ENCODE measurements around the gene CSGALNACT2.

CSGALNACT2 gene

DNA sequence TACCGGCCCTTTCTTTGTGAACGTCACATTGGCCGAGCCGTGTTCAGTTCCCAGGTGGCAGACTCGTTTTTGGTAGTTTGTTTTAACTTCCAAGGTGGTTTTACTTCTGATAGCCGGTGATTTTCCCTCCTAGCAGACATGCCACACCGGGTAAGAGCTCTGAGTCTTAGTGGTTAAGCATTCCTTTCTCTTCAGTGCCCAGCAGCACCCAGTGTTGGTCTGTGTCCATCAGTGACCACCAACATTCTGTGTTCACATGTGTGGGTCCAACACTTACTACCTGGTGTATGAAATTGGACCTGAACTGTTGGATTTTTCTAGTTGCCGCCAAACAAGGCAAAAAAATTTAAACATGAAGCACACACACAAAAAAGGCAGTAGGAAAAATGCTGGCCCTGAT lies 9.9 kb upstream of the CSGALNACT2 start:
- Histone ChIP-seq H3K9me3 (ENCODE audit: insufficient read depth, low read depth, low read length) (no peaks in the 10 kb centered on the region), H3K4me1 (ENCODE audit: insufficient read depth, low read length) (no peaks in the 10 kb centered on the region), H3K4me3 (ENCODE audit: low read length) (no peak overlapping the region), H3K27me3 (ENCODE audit: insufficient read depth, low read length) (no peaks in the 10 kb centered on the region), H3K9ac (ENCODE audit: low read depth, low read length) (no peak overlapping the region), H3K36me3 (ENCODE audit: insufficient read depth, low read depth, low read length) (no peaks in the 10 kb centered on the region), H3K27ac (ENCODE audit: low read length) (no peak overlapping the region)

DNA sequence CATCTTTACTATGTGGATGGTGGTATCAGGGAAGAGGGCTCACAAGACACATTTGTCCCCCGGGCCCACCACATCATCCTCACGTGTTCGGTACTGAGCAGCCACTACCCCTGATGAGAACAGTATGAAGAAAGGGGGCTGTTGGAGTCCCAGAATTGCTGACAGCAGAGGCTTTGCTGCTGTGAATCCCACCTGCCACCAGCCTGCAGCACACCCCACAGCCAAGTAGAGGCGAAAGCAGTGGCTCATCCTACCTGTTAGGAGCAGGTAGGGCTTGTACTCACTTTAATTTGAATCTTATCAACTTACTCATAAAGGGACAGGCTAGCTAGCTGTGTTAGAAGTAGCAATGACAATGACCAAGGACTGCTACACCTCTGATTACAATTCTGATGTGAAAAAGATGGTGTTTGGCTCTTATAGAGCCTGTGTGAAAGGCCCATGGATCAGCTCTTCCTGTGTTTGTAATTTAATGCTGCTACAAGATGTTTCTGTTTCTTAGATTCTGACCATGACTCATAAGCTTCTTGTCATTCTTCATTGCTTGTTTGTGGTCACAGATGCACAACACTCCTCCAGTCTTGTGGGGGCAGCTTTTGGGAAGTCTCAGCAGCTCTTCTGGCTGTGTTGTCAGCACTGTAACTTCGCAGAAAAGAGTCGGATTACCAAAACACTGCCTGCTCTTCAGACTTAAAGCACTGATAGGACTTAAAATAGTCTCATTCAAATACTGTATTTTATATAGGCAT lies 9.1 kb upstream of the CSGALNACT2 start:
- H3K4me1 ChIP-seq (ENCODE audit: insufficient read depth, low read length): no peaks in the 10 kb centered on the region
- no peaks in the 10 kb centered on the region for H3K36me3 ChIP-seq (ENCODE audit: insufficient read depth, low read depth, low read length)
- H3K4me3 ChIP-seq (ENCODE audit: low read length): no peak overlapping the region
- no peaks in the 10 kb centered on the region for H3K9me3 ChIP-seq (ENCODE audit: insufficient read depth, low read depth, low read length)
- H3K27me3 ChIP-seq (ENCODE audit: insufficient read depth, low read length): no peaks in the 10 kb centered on the region
- H3K27ac ChIP-seq (ENCODE audit: low read length): no peak overlapping the region
- no peak overlapping the region for H3K9ac ChIP-seq (ENCODE audit: low read depth, low read length)

GRCh38 chr10:43130770-43131171 lies 7.5 kb upstream of the CSGALNACT2 start:
- no peaks in the 10 kb centered on the region for H3K4me1 ChIP-seq (ENCODE audit: insufficient read depth, low read length)
- no peaks in the 10 kb centered on the region for H3K27me3 ChIP-seq (ENCODE audit: insufficient read depth, low read length)
- H3K9me3 ChIP-seq (ENCODE audit: insufficient read depth, low read depth, low read length): no peaks in the 10 kb centered on the region
- H3K27ac ChIP-seq (ENCODE audit: low read length): no peak overlapping the region
- H3K9ac ChIP-seq (ENCODE audit: low read depth, low read length): no peak overlapping the region
- H3K36me3 ChIP-seq (ENCODE audit: insufficient read depth, low read depth, low read length): no peaks in the 10 kb centered on the region
- H3K4me3 ChIP-seq (ENCODE audit: low read length): no peak overlapping the region

GRCh38 chr10:43131256-43131655 lies 7.0 kb upstream of the CSGALNACT2 start:
- H3K4me1 ChIP-seq (ENCODE audit: insufficient read depth, low read length): no peaks in the 10 kb centered on the region
- H3K9me3 ChIP-seq (ENCODE audit: insufficient read depth, low read depth, low read length): no peaks in the 10 kb centered on the region
- H3K9ac ChIP-seq (ENCODE audit: low read depth, low read length): no peak overlapping the region
- H3K27ac ChIP-seq (ENCODE audit: low read length): no peak overlapping the region
- H3K27me3 ChIP-seq (ENCODE audit: insufficient read depth, low read length): no peaks in the 10 kb centered on the region; the same call in 1 of the 2 replicates
- no peaks in the 10 kb centered on the region for H3K36me3 ChIP-seq (ENCODE audit: insufficient read depth, low read depth, low read length)
- no peak overlapping the region for H3K4me3 ChIP-seq (ENCODE audit: low read length)

- Histone ChIP-seq H3K4me3 (ENCODE audit: low read length) (no peak overlapping the region), H3K27me3 (ENCODE audit: insufficient read depth, low read length) (peaks cover 1% of the 10 kb centered on the region; the same call in 1 of the 2 replicates), H3K9me3 (ENCODE audit: insufficient read depth, low read depth, low read length) (no peaks in the 10 kb centered on the region), H3K27ac (ENCODE audit: low read length) (no peak overlapping the region), H3K36me3 (ENCODE audit: insufficient read depth, low read depth, low read length) (no peaks in the 10 kb centered on the region), H3K4me1 (ENCODE audit: insufficient read depth, low read length) (no peaks in the 10 kb centered on the region), H3K9ac (ENCODE audit: low read depth, low read length) (no peak overlapping the region)
Measured at GRCh38 chr10:43131906-43132305, 6.3 kb upstream of the CSGALNACT2 start.

GRCh38 chr10:43132867-43133787 lies 5.1 kb upstream of the CSGALNACT2 start:
- H3K9me3 ChIP-seq (ENCODE audit: insufficient read depth, low read depth, low read length): no peaks in the 10 kb centered on the region
- no peaks in the 10 kb centered on the region for H3K4me1 ChIP-seq (ENCODE audit: insufficient read depth, low read length)
- H3K27me3 ChIP-seq (ENCODE audit: insufficient read depth, low read length): peaks cover 10% of the 10 kb centered on the region; the same call in 1 of the 2 replicates
- no peaks in the 10 kb centered on the region for H3K36me3 ChIP-seq (ENCODE audit: insufficient read depth, low read depth, low read length)
- no peak overlapping the region for H3K4me3 ChIP-seq (ENCODE audit: low read length)
- H3K27ac ChIP-seq (ENCODE audit: low read length): no peak overlapping the region
- no peak overlapping the region for H3K9ac ChIP-seq (ENCODE audit: low read depth, low read length)

DNA sequence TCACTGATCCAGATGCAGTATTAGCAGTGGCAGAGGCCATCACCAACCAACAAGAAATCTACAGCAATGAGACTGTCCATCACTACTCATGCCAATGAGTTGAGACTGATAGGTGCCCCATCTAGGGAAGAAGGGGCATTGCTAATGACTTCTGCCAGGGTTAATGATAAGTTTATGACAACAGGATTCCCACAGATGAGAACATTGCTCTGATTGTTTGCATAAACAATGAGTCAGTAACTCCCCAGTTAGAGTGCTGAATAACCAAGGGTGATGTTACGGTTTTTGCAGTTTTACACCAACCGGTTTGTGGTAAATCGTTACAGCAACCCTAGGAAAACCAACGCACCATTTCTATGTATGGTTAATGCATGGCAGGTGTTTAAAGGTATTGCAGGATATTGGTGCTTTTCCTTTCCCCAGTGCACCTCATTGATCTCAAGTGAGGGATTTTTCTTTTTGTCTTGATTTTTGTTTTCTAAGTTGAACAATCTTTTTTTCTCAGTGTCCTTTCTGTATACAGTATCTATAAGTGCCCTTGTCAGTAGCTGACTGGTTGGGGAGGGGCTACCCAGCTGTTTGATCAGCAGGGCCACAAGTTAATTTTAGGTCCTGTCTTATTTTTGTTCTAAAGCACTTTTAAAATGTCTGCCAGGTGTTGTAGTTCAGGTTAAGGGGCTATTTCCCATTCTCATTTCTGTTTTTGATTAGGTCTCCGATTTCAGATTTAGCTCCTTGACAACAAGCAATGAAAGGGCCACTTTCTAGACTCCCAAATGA lies 3.9 kb upstream of the CSGALNACT2 start:
- H3K36me3 ChIP-seq (ENCODE audit: insufficient read depth, low read depth, low read length): no peaks in the 10 kb centered on the region
- no peak overlapping the region for H3K4me3 ChIP-seq (ENCODE audit: low read length)
- peaks cover 17% of the 10 kb centered on the region; the same call in 1 of the 2 replicates for H3K27me3 ChIP-seq (ENCODE audit: insufficient read depth, low read length)
- no peaks in the 10 kb centered on the region for H3K4me1 ChIP-seq (ENCODE audit: insufficient read depth, low read length)
- H3K27ac ChIP-seq (ENCODE audit: low read length): no peak overlapping the region
- H3K9ac ChIP-seq (ENCODE audit: low read depth, low read length): no peak overlapping the region
- no peaks in the 10 kb centered on the region for H3K9me3 ChIP-seq (ENCODE audit: insufficient read depth, low read depth, low read length)

DNA sequence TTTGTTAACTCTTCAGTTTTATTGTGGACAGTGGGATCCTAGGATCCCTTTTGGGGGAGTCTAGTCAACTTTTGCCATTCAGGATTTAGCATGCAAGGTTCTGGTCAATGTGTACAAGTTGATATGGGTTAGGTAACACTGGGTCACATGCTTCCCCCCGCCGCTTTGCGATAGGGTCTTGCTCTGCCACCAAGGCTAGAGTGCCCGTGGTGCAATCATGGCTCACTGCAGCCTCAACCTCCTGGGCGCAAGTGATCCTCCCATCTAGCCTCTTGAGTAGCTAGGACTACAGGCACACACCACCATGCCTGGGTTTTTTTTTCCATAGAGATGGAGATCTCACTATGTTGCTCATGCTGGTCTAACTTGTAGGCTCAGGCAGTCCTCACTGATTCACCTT lies 3.2 kb upstream of the CSGALNACT2 start:
- no peaks in the 10 kb centered on the region for H3K9me3 ChIP-seq (ENCODE audit: insufficient read depth, low read depth, low read length)
- no peaks in the 10 kb centered on the region for H3K36me3 ChIP-seq (ENCODE audit: insufficient read depth, low read depth, low read length)
- no peak overlapping the region for H3K4me3 ChIP-seq (ENCODE audit: low read length)
- no peak overlapping the region for H3K27ac ChIP-seq (ENCODE audit: low read length)
- no peaks in the 10 kb centered on the region for H3K4me1 ChIP-seq (ENCODE audit: insufficient read depth, low read length)
- H3K27me3 ChIP-seq (ENCODE audit: insufficient read depth, low read length): peaks cover 24% of the 10 kb centered on the region; the same call in 1 of the 2 replicates
- H3K9ac ChIP-seq (ENCODE audit: low read depth, low read length): no peak overlapping the region

- Histone ChIP-seq H3K4me3 (ENCODE audit: low read length) (no peak overlapping the region), H3K27me3 (ENCODE audit: insufficient read depth, low read length) (peaks cover 24% of the 10 kb centered on the region; the same call in 1 of the 2 replicates), H3K9me3 (ENCODE audit: insufficient read depth, low read depth, low read length) (no peaks in the 10 kb centered on the region), H3K4me1 (ENCODE audit: insufficient read depth, low read length) (no peaks in the 10 kb centered on the region), H3K36me3 (ENCODE audit: insufficient read depth, low read depth, low read length) (no peaks in the 10 kb centered on the region), H3K9ac (ENCODE audit: low read depth, low read length) (no peak overlapping the region), H3K27ac (ENCODE audit: low read length) (no peak overlapping the region)
Measured at GRCh38 chr10:43135656-43136055, 2.6 kb upstream of the CSGALNACT2 start.

GRCh38 chr10:43136432-43136831 lies 1.8 kb upstream of the CSGALNACT2 start:
- H3K27ac ChIP-seq (ENCODE audit: low read length): no peak overlapping the region
- H3K4me3 ChIP-seq (ENCODE audit: low read length): no peak overlapping the region
- H3K9me3 ChIP-seq (ENCODE audit: insufficient read depth, low read depth, low read length): no peaks in the 10 kb centered on the region
- no peak overlapping the region for H3K9ac ChIP-seq (ENCODE audit: low read depth, low read length)
- H3K27me3 ChIP-seq (ENCODE audit: insufficient read depth, low read length): peaks cover 24% of the 10 kb centered on the region; the same call in 1 of the 2 replicates
- H3K36me3 ChIP-seq (ENCODE audit: insufficient read depth, low read depth, low read length): no peaks in the 10 kb centered on the region
- H3K4me1 ChIP-seq (ENCODE audit: insufficient read depth, low read length): no peaks in the 10 kb centered on the region

- Histone ChIP-seq H3K4me1 (ENCODE audit: insufficient read depth, low read length) (no peaks in the 10 kb centered on the region), H3K27ac (ENCODE audit: low read length) (no peak overlapping the region), H3K9ac (ENCODE audit: low read depth, low read length) (peak overlapping the region; percentile 57; the same call in 1 of the 2 replicates), H3K4me3 (ENCODE audit: low read length) (peak overlapping the region; percentile 96), H3K27me3 (ENCODE audit: insufficient read depth, low read length) (peaks cover 24% of the 10 kb centered on the region; the same call in 1 of the 2 replicates), H3K9me3 (ENCODE audit: insufficient read depth, low read depth, low read length) (no peaks in the 10 kb centered on the region), H3K36me3 (ENCODE audit: insufficient read depth, low read depth, low read length) (no peaks in the 10 kb centered on the region)
Measured at GRCh38 chr10:43136995-43137716, 1.1 kb upstream of the CSGALNACT2 start.

Data from iPS-20b (cell line).